Trophoblast cell (in vitro differentiated cells and primary cell): ENCODE results near the gene GAK.

ENCODE experiments used
- DNase-seq, 2 donors: peaks; one replicate each; pipeline ENCODE4 v3.0.0-alpha.2; 2016
- H2AFZ ChIP-seq: 2 replicates; pipeline ENCODE4 v1.6.1; 2013; ENCODE audit warnings: low read length, moderate library complexity, mild to moderate bottlenecking; ENCODE audit not compliant: insufficient read depth, poor library complexity
- H2AK5ac ChIP-seq: 2 replicates; pipeline ENCODE4 v1.6.1; 2013; ENCODE audit warnings: mild to moderate bottlenecking, low read length
- H2BK120ac ChIP-seq: 2 replicates; pipeline ENCODE4 v1.6.1; 2013; ENCODE audit warnings: low read length, mild to moderate bottlenecking, moderate library complexity; ENCODE audit not compliant: insufficient read depth, poor library complexity
- H2BK12ac ChIP-seq: 2 replicates; pipeline ENCODE4 v1.6.1; 2013; ENCODE audit warnings: mild to moderate bottlenecking, low read length, moderate library complexity
- H2BK5ac ChIP-seq: 2 replicates; pipeline ENCODE4 v1.6.1; 2013; ENCODE audit warnings: low read length, low read depth, moderate library complexity, mild to moderate bottlenecking; ENCODE audit not compliant: poor library complexity
- H3K14ac ChIP-seq: 2 replicates; pipeline ENCODE4 v1.6.1; 2013; ENCODE audit warnings: mild to moderate bottlenecking, low read length
- H3K18ac ChIP-seq: 2 replicates; pipeline ENCODE4 v1.6.1; 2013; ENCODE audit warnings: mild to moderate bottlenecking, low read length
- H3K23ac ChIP-seq: 2 replicates; pipeline ENCODE4 v1.6.1; 2013; ENCODE audit warnings: low read length
- H3K27ac ChIP-seq: 2 replicates; pipeline ENCODE4 v1.5.1; 2013; ENCODE audit warnings: low read depth, mild to moderate bottlenecking, inconsistent platforms, low read length, moderate library complexity
- H3K27me3 ChIP-seq: 2 replicates; pipeline ENCODE4 v1.6.1; 2013; ENCODE audit warnings: inconsistent platforms, mild to moderate bottlenecking, low read length, moderate library complexity; ENCODE audit not compliant: insufficient read depth
- H3K36me3 ChIP-seq, 2 experiments: 1 replicate in 1 of 2; 2 replicates in 1 of 2; pipeline ENCODE4 v1.6.1; 2013; ENCODE audit warnings: low read length in 2 of 2, mild to moderate bottlenecking in 2 of 2, moderate library complexity in 1 of 2; ENCODE audit not compliant: insufficient read depth in 2 of 2, control insufficient read depth in 1 of 2
- H3K4ac ChIP-seq: 2 replicates; pipeline ENCODE4 v1.6.1; 2013; ENCODE audit warnings: low read depth, mild to moderate bottlenecking, low read length, moderate library complexity
- H3K4me1 ChIP-seq, 2 experiments: 1 replicate in 1 of 2; 2 replicates in 1 of 2; pipeline ENCODE4 v1.6.1; 2013; ENCODE audit warnings: low read length in 2 of 2, mild to moderate bottlenecking in 2 of 2, moderate library complexity in 1 of 2; ENCODE audit not compliant: insufficient read depth in 2 of 2, control insufficient read depth in 1 of 2
- H3K4me2 ChIP-seq: 2 replicates; pipeline ENCODE4 v1.6.1; 2013; ENCODE audit warnings: inconsistent platforms, mild to moderate bottlenecking, low read length, moderate library complexity
- H3K4me3 ChIP-seq: 2 replicates; pipeline ENCODE4 v1.5.1; 2013; ENCODE audit warnings: mild to moderate bottlenecking, low read depth, low read length, inconsistent platforms
- H3K79me1 ChIP-seq: one replicate; pipeline ENCODE4 v1.6.1; 2013; ENCODE audit warnings: low read length
- H3K79me2 ChIP-seq: 2 replicates; pipeline ENCODE4 v1.6.1; 2013; ENCODE audit warnings: low read length, mild to moderate bottlenecking; ENCODE audit not compliant: control insufficient read depth, insufficient read depth, poor library complexity
- H3K9ac ChIP-seq: 2 replicates; pipeline ENCODE4 v1.6.1; 2013; ENCODE audit warnings: mild to moderate bottlenecking, low read length
- H3K9me3 ChIP-seq: 2 replicates; pipeline ENCODE4 v1.6.1; 2013; ENCODE audit warnings: low read depth, mild to moderate bottlenecking, control low read depth, inconsistent platforms, low read length; ENCODE audit not compliant: insufficient read depth
- H4K12ac ChIP-seq: 2 replicates; pipeline ENCODE4 v1.6.1; 2013; ENCODE audit warnings: low read depth, mild to moderate bottlenecking, low read length, moderate library complexity
- H4K8ac ChIP-seq: 2 replicates; pipeline ENCODE4 v1.6.1; 2013; ENCODE audit warnings: low read depth, mild to moderate bottlenecking, low read length, moderate library complexity
- H4K91ac ChIP-seq: one replicate; pipeline ENCODE4 v1.6.1; 2013; ENCODE audit warnings: low read depth, mild to moderate bottlenecking, low read length, moderate library complexity
- whole genome bisulfite sequencing: extraction: QIAGEN DNeasy Blood & Tissue Kit; methylation state at CpG from one replicate; pipeline ENCODE4 v1.1.7; 2013; ENCODE audit warnings: missing lambda C conversion rate; ENCODE audit not compliant: insufficient read length, insufficient coverage; ENCODE audit errors: extremely low coverage; 5-methylcytosine and 5-hydroxymethylcytosine counted together

The GAK gene

GRCh38 chr4:909821-910220, 22.3 kb downstream of the GAK start:
- Histone ChIP-seq H3K9ac (no peak overlapping the region), H3K4me1 (no peaks in the 10 kb centered on the region), H3K18ac (no peak overlapping the region), H2BK12ac (no peak overlapping the region), H2AFZ (no peak overlapping the region), H3K4me2 (no peak overlapping the region), H2BK120ac (no peak overlapping the region), H3K27ac (no peak overlapping the region), H3K23ac (no peak overlapping the region), H3K27me3 (no peaks in the 10 kb centered on the region), H3K36me3 (peaks cover 28 to 35% of the 10 kb centered on the region in 2 experiments), H3K4me3 (no peak overlapping the region), H4K12ac (no peak overlapping the region), H3K9me3 (peaks cover 8% of the 10 kb centered on the region), H3K79me1 (no peaks in the 10 kb centered on the region), H4K8ac (no peak overlapping the region), H3K79me2 (peaks cover 6% of the 10 kb centered on the region), H2AK5ac (no peak overlapping the region), H4K91ac (no peak overlapping the region), H3K4ac (no peak overlapping the region), H3K14ac (no peak overlapping the region), H2BK5ac (no peak overlapping the region)
- DNase-seq: no peak
- no CpG with 5 or more reads among the region's 12 CpGs for WGBS

- peaks cover 8% of the 10 kb centered on the region for H3K9me3 ChIP-seq
These were observed 23.0 kb downstream of the GAK start for GRCh38 chr4:909131-909571.

GRCh38 chr4:907691-908425, 24.3 kb downstream of the GAK start:
- Histone ChIP-seq H3K9ac (no peak overlapping the region), H3K4me1 (no peaks in the 10 kb centered on the region), H3K4me3 (no peak overlapping the region), H3K36me3 (peaks cover 42 to 46% of the 10 kb centered on the region in 2 experiments), H3K4me2 (no peak overlapping the region), H3K27ac (no peak overlapping the region), H2AK5ac (no peak overlapping the region), H2BK12ac (no peak overlapping the region), H4K12ac (no peak overlapping the region), H3K18ac (no peak overlapping the region), H4K91ac (no peak overlapping the region), H3K79me1 (no peaks in the 10 kb centered on the region), H4K8ac (no peak overlapping the region), H3K14ac (no peak overlapping the region), H3K27me3 (no peaks in the 10 kb centered on the region), H2BK120ac (no peak overlapping the region), H3K9me3 (peaks cover 8% of the 10 kb centered on the region), H2BK5ac (no peak overlapping the region), H3K23ac (no peak overlapping the region), H2AFZ (no peak overlapping the region), H3K79me2 (no peaks in the 10 kb centered on the region), H3K4ac (no peak overlapping the region)
- DNase-seq: no peak
- WGBS: no CpG with 5 or more reads among the region's 35 CpGs

More at GRCh38 chr4:909131-909571, 23.0 kb downstream of the GAK start:
- H2BK12ac ChIP-seq: no peak overlapping the region
- H2AK5ac ChIP-seq: no peak overlapping the region
- no CpG with 5 or more reads among the region's 26 CpGs for WGBS
- no peak overlapping the region for H4K12ac ChIP-seq
- H2AFZ ChIP-seq: no peak overlapping the region
- no peak overlapping the region for H3K18ac ChIP-seq
- no peak for DNase-seq
- no peaks in the 10 kb centered on the region for H3K79me1 ChIP-seq
- H3K4me2 ChIP-seq: no peak overlapping the region
- H3K4me1 ChIP-seq: no peaks in the 10 kb centered on the region
- H3K79me2 ChIP-seq: peaks cover under 1% of the 10 kb centered on the region
- H2BK5ac ChIP-seq: no peak overlapping the region
- H3K9ac ChIP-seq: no peak overlapping the region
- no peak overlapping the region for H4K91ac ChIP-seq
- no peak overlapping the region for H3K27ac ChIP-seq
- no peak overlapping the region for H3K4me3 ChIP-seq
- peaks cover 32 to 35% of the 10 kb centered on the region in 2 experiments for H3K36me3 ChIP-seq
- no peak overlapping the region for H4K8ac ChIP-seq
- no peak overlapping the region for H2BK120ac ChIP-seq
- H3K4ac ChIP-seq: no peak overlapping the region
- H3K27me3 ChIP-seq: no peaks in the 10 kb centered on the region
- no peak overlapping the region for H3K23ac ChIP-seq
- H3K14ac ChIP-seq: no peak overlapping the region

- no peak overlapping the region for H3K4me2 ChIP-seq
- H4K12ac ChIP-seq: no peak overlapping the region
- H2AK5ac ChIP-seq: no peak overlapping the region
- peaks cover 8% of the 10 kb centered on the region for H3K9me3 ChIP-seq
- no peak for DNase-seq
- WGBS: no CpG with 5 or more reads among the region's 7 CpGs
- peaks cover 36 to 44% of the 10 kb centered on the region in 2 experiments for H3K36me3 ChIP-seq
- H3K4ac ChIP-seq: no peak overlapping the region
- H2BK12ac ChIP-seq: no peak overlapping the region
- H2BK120ac ChIP-seq: no peak overlapping the region
- no peak overlapping the region for H3K9ac ChIP-seq
- no peaks in the 10 kb centered on the region for H3K79me2 ChIP-seq
- no peak overlapping the region for H3K23ac ChIP-seq
- H3K14ac ChIP-seq: no peak overlapping the region
- H3K79me1 ChIP-seq: no peaks in the 10 kb centered on the region
- H3K18ac ChIP-seq: no peak overlapping the region
- H3K4me3 ChIP-seq: no peak overlapping the region
- H4K91ac ChIP-seq: no peak overlapping the region
- H3K27me3 ChIP-seq: no peaks in the 10 kb centered on the region
- H4K8ac ChIP-seq: no peak overlapping the region
- no peak overlapping the region for H3K27ac ChIP-seq
- H3K4me1 ChIP-seq: no peaks in the 10 kb centered on the region
- H2AFZ ChIP-seq: no peak overlapping the region
- H2BK5ac ChIP-seq: no peak overlapping the region
These were observed 25.1 kb downstream of the GAK start for GRCh38 chr4:907103-907400.
